Mesothelial cell of epicardium (in vitro differentiated cells): ENCODE results near the gene TBPL2. TPM values are rescaled to one million over a fixed set of nuclear protein-coding genes. Genes with fewer than 3 reads are reported as not detected.

Source experiments
- DNase-seq, 2 experiments: peaks; one replicate each; pipeline ENCODE4 v3.0.0; 2021; ENCODE audit warnings: low spot score in 2 of 2; ENCODE audit not compliant: unreplicated experiment in 2 of 2
- H3K27ac Mint-ChIP-seq: 2 replicates; pipeline ENCODE4 v1.8.0; 2021; ENCODE audit warnings: mixed read lengths
- H3K27me3 Mint-ChIP-seq: 2 replicates; pipeline ENCODE4 v1.8.0; 2021; ENCODE audit warnings: low read depth, mixed read lengths
- H3K36me3 Mint-ChIP-seq: 2 replicates; pipeline ENCODE4 v1.8.0; 2021; ENCODE audit warnings: mixed read lengths
- H3K4me1 Mint-ChIP-seq: 2 replicates; pipeline ENCODE4 v1.8.0; 2021; ENCODE audit warnings: mixed read lengths
- H3K4me3 Mint-ChIP-seq: 2 replicates; pipeline ENCODE4 v1.8.0; 2021; ENCODE audit warnings: mild to moderate bottlenecking, moderate library complexity, mixed read lengths
- H3K9me3 Mint-ChIP-seq: 2 replicates; pipeline ENCODE4 v1.8.0; 2021; ENCODE audit warnings: mixed read lengths
- total RNA-seq: library from RNA; stranded (reverse); gene quantifications from 3 replicates; pipeline ENCODE4 v1.2.1, GENCODE V29; 2021
- TF ChIP-seq, protein P1 (sequence below): fragments of 200-600 bp; sonication (generic); IDR thresholded peaks from one replicate; pipeline ENCODE4 v1.5.0; 2021; ENCODE audit warnings: antibody characterized with exemption; ENCODE audit not compliant: unreplicated experiment

The TBPL2 gene
- total RNA-seq, 1 donor from 2014 or later: not detected

- TF ChIP-seq, protein P1, sequence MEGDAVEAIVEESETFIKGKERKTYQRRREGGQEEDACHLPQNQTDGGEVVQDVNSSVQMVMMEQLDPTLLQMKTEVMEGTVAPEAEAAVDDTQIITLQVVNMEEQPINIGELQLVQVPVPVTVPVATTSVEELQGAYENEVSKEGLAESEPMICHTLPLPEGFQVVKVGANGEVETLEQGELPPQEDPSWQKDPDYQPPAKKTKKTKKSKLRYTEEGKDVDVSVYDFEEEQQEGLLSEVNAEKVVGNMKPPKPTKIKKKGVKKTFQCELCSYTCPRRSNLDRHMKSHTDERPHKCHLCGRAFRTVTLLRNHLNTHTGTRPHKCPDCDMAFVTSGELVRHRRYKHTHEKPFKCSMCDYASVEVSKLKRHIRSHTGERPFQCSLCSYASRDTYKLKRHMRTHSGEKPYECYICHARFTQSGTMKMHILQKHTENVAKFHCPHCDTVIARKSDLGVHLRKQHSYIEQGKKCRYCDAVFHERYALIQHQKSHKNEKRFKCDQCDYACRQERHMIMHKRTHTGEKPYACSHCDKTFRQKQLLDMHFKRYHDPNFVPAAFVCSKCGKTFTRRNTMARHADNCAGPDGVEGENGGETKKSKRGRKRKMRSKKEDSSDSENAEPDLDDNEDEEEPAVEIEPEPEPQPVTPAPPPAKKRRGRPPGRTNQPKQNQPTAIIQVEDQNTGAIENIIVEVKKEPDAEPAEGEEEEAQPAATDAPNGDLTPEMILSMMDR: no peak
- H3K27me3 Mint-ChIP-seq: no peaks in the 10 kb centered on the region
- no peaks in the 10 kb centered on the region for H3K9me3 Mint-ChIP-seq
These were observed 66.4 kb downstream of the TBPL2 start for GRCh38 chr14:55373784-55374705.

DNA sequence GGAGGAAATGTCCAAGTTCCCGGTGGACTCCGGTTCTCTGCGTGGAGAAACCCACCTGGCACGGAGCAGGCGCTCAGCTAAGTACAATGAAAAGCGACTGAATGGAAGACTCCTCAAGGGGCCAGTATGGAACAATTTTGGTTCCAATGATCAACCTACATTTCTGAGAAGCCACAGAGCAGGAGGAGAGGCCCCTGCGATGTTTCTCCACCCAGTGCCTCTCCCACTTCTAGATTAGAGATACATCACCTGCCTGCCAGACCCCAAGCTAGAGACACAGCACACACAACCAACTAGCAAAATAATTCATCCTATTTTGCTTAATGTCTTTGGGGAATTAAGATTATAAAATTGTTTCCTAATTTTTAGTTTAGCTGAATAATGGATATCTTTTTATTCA is 67.6 kb downstream of the TBPL2 start:
- Mint-ChIP-seq H3K4me3 (no peak overlapping the region), H3K27ac (no peak overlapping the region), H3K36me3 (peaks cover 46% of the 10 kb centered on the region), H3K27me3 (no peaks in the 10 kb centered on the region), H3K9me3 (no peaks in the 10 kb centered on the region), H3K4me1 (no peaks in the 10 kb centered on the region)
- no peak for DNase-seq
- TF ChIP-seq, protein P1: no peak

More at GRCh38 chr14:55373784-55374705, 66.4 kb downstream of the TBPL2 start:
- Mint-ChIP-seq H3K4me1 (no peaks in the 10 kb centered on the region), H3K27ac (no peak overlapping the region), H3K4me3 (no peak overlapping the region), H3K36me3 (peaks cover 37% of the 10 kb centered on the region)
- no peak for DNase-seq

GRCh38 chr14:55372423-55372822 is 68.0 kb downstream of the TBPL2 start:
- H3K4me3 Mint-ChIP-seq: no peak overlapping the region
- DNase-seq: no peak
- no peaks in the 10 kb centered on the region for H3K27me3 Mint-ChIP-seq
- peaks cover 47% of the 10 kb centered on the region for H3K36me3 Mint-ChIP-seq
- no peak overlapping the region for H3K27ac Mint-ChIP-seq
- no peaks in the 10 kb centered on the region for H3K9me3 Mint-ChIP-seq
- no peaks in the 10 kb centered on the region for H3K4me1 Mint-ChIP-seq
- TF ChIP-seq, protein P1: no peak

DNA sequence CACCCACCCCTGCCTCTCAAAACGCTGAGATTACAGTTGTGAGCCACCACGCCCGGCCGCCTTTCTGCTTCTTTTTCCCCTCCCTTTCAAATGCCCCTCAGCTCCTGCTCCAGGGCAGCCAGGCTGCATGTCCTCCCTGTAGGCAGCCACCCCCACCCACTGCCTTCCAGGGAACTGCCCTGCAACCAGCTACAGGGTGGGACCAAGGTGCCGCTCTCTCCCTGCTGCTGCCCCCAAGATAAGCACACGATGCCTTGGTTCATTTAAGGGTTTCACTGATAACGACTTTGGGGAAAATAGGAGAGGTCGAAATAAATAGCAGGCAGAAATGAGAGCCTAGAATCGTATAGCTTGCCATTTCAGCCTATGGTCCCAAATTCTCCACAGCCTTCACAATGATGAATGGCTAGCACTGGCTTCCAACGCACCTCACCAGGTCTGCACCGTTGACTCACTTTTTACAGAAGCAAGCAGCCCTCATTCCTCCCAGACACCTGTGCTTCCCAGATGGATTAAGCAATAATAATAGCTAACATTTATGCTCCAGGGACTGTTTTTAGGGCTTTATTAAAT is 69.4 kb downstream of the TBPL2 start:
- TF ChIP-seq, protein P1: no peak
- Mint-ChIP-seq H3K9me3 (no peaks in the 10 kb centered on the region), H3K4me1 (no peaks in the 10 kb centered on the region), H3K4me3 (no peak overlapping the region), H3K27me3 (no peaks in the 10 kb centered on the region), H3K36me3 (peaks cover 39% of the 10 kb centered on the region), H3K27ac (no peak overlapping the region)
- no peak for DNase-seq

GRCh38 chr14:55366271-55366670 is 74.1 kb downstream of the TBPL2 start:
- Mint-ChIP-seq H3K4me1 (no peaks in the 10 kb centered on the region), H3K9me3 (no peaks in the 10 kb centered on the region), H3K27ac (no peak overlapping the region), H3K36me3 (peaks cover 38% of the 10 kb centered on the region), H3K27me3 (no peaks in the 10 kb centered on the region), H3K4me3 (no peak overlapping the region)
- DNase-seq: no peak
- TF ChIP-seq, protein P1: no peak

Other genes with a start within 250 kb of the TBPL2 start
- 20.3 to 24.5 TPM (median 23.0 TPM) in 3 replicates for gene DLGAP5, start 249.0 kb downstream of the TBPL2 start, total RNA-seq
- 35.9 to 38.7 TPM (median 38.0 TPM) in 3 replicates for gene FBXO34, start 169.2 kb downstream of the TBPL2 start, total RNA-seq
- gene ATG14, start 28.8 kb downstream of the TBPL2 start, total RNA-seq: 16.6 to 17.1 TPM (median 17.0 TPM) in 3 replicates
- gene KTN1, start 139.6 kb upstream of the TBPL2 start, total RNA-seq: 148 to 157 TPM (median 153 TPM) in 3 replicates